HepG2 (cell line): ENCODE results near the gene COMMD7. TPM values are rescaled to one million over a fixed set of nuclear protein-coding genes. Genes with fewer than 3 reads are reported as not detected.

Source experiments
- FLYWCH1 ChIP-seq: sonication (generic); formaldehyde crosslinking; IDR thresholded peaks from 2 replicates; pipeline ENCODE4 v1.8.1; 2023; ENCODE audit warnings: mild to moderate bottlenecking, missing genetic modification reagents
- MAFF ChIP-seq: IDR thresholded peaks from 2 replicates; pipeline ENCODE4 v1.6.1; 2011; ENCODE audit warnings: low read depth, low read length, improper control_type of control experiment
- MYNN ChIP-seq: sonication (generic); formaldehyde crosslinking; IDR thresholded peaks from 2 replicates; pipeline ENCODE4 v1.4.0; 2020; ENCODE audit warnings: mild to moderate bottlenecking, low read depth, missing genetic modification reagents
- NFRKB ChIP-seq: fragments of 450-650 bp; IDR thresholded peaks from 2 replicates; pipeline ENCODE4 v1.6.1; 2017
- RNF219 ChIP-seq: sonication (generic); formaldehyde crosslinking; IDR thresholded peaks from 2 replicates; pipeline ENCODE4 v1.5.0; 2020; ENCODE audit warnings: mild to moderate bottlenecking, missing genetic modification reagents
- RORA ChIP-seq: sonication (generic); formaldehyde crosslinking; IDR thresholded peaks from 2 replicates; pipeline ENCODE4 v1.5.0; 2020; ENCODE audit warnings: mild to moderate bottlenecking, missing genetic modification reagents, moderate library complexity
- TFDP1 ChIP-seq: IDR thresholded peaks from 2 replicates; pipeline ENCODE4 v1.6.1; 2016; ENCODE audit warnings: missing compliant biosample characterization, missing genetic modification reagents, borderline replicate concordance
- ZBTB8A ChIP-seq: sonication (generic); formaldehyde crosslinking; IDR thresholded peaks from 2 replicates; pipeline ENCODE4 v1.4.0; 2020; ENCODE audit warnings: mild to moderate bottlenecking, low read depth, missing genetic modification reagents, borderline replicate concordance
- ZFP41 ChIP-seq: sonication (generic); formaldehyde crosslinking; IDR thresholded peaks from 2 replicates; pipeline ENCODE4 v1.4.0; 2020; ENCODE audit warnings: mild to moderate bottlenecking, missing genetic modification reagents, borderline replicate concordance
- ZNF136 ChIP-seq: sonication (generic); formaldehyde crosslinking; IDR thresholded peaks from 2 replicates; pipeline ENCODE4 v1.8.1; 2022; ENCODE audit warnings: low read depth, mild to moderate bottlenecking, moderate library complexity, missing genetic modification reagents
- ZNF468 ChIP-seq: sonication (generic); formaldehyde crosslinking; IDR thresholded peaks from 2 replicates; pipeline ENCODE4 v1.8.0; 2022; ENCODE audit warnings: mild to moderate bottlenecking, moderate library complexity, missing genetic modification reagents
- ZNF816 ChIP-seq: sonication (generic); formaldehyde crosslinking; IDR thresholded peaks from 2 replicates; pipeline ENCODE4 v1.8.0; 2022; ENCODE audit warnings: missing genetic modification reagents, mild to moderate bottlenecking, borderline replicate concordance
- ZSCAN12 ChIP-seq: sonication (generic); formaldehyde crosslinking; IDR thresholded peaks from 2 replicates; pipeline ENCODE4 v1.9.0; 2021; ENCODE audit warnings: mild to moderate bottlenecking, missing genetic modification reagents
- polyA plus RNA-seq, 8 experiments: library from polyadenylated mRNA; depleted of rRNA in 3 of 8; stranded (reverse) in 7 of 8; unstranded in 1 of 8; fragments of >200 nt; fragmentation: Illumina TruSeq in 4 of 8; extraction: Trizol in 4 of 8; gene quantifications; 2 replicates each; pipeline versions ENCODE4 v1.2.1 to v1.2.3, GENCODE V29; 2011 to 2016; ENCODE audit warnings: low read depth in 4 of 8, missing spikeins in 1 of 8, mixed read lengths in 1 of 8; ENCODE audit not compliant: insufficient read depth in 1 of 8
- total RNA-seq, 5 experiments: library from RNA; depleted of rRNA; stranded (reverse); fragments of >200 nt; fragmentation: Illumina TruSeq; extraction: Trizol; gene quantifications; 2 replicates each; pipeline ENCODE4 v1.2.3, GENCODE V29; 2016; ENCODE audit warnings: low read depth in 1 of 5
- TF ChIP-seq, protein P1 (sequence below): IDR thresholded peaks from 2 replicates; pipeline ENCODE4 v1.6.1; 2016; ENCODE audit warnings: missing genetic modification reagents, missing compliant biosample characterization
- TF ChIP-seq, protein P2 (sequence below): sonication (generic); formaldehyde crosslinking; IDR thresholded peaks from 2 replicates; pipeline ENCODE4 v1.5.1; 2020; ENCODE audit warnings: mild to moderate bottlenecking, missing genetic modification reagents
- TF ChIP-seq, protein P3 (sequence below): sonication (generic); formaldehyde crosslinking; IDR thresholded peaks from 2 replicates; pipeline ENCODE4 v1.4.0; 2020; ENCODE audit warnings: mild to moderate bottlenecking, missing genetic modification reagents
- TF ChIP-seq, protein P4 (sequence below): sonication (generic); formaldehyde crosslinking; IDR thresholded peaks from 2 replicates; pipeline ENCODE4 v1.5.0; 2020; ENCODE audit warnings: mild to moderate bottlenecking, missing genetic modification reagents

Gene COMMD7
- total and polyA plus RNA-seq, 2 of the 13 experiments (the other 11 are each of a cell fraction or from before 2014, with no cell fraction given): 42.1 to 53.3 TPM

DNA sequence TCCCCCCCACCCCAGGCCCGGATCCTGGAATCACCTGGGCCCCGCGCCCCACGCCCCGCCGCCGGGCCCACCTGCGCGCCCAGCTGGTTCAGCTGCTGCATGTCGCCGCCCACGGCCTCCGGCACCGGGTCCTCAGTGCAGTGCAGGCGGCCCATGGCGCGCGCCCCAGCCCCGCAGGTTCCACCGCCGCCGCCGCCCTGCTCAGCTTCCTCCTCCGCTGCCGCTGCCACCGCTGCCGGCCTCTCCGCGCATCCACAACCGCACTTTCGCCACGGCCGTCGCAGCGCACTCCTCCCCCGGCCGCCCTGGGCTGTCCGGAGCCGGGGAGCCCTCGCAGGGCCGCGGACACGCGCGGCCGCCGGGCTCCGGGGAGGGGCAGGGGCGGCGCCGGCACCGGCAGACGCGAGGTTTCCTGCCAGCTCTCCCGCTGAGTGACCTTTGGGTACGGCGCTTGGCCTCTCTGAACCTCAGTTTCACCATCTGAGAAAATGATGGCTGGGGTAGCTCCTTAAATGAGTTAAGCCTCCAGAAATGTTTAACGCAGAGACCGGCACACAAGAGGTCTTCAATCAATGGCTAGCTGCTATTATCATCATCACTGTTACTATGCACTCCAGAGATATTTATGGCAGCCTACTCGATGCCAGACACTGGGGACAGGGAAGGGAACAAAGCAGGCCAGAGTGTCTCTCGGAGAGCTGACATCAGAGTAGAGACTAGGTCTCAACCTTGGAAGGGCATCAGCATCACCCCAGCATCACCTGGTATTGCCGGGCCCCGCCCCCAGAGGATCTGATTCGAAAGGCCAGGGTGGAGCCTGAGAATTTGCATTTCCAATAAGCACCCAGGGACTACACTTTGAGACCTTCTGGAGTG lies at the start of gene COMMD7 (continued):
- TF ChIP-seq, protein P1, sequence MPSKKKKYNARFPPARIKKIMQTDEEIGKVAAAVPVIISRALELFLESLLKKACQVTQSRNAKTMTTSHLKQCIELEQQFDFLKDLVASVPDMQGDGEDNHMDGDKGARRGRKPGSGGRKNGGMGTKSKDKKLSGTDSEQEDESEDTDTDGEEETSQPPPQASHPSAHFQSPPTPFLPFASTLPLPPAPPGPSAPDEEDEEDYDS (CRISPR knock-in tag): 0 out of 2 replicates have a peak, but pooled peaks have one; percentile 9
- TF ChIP-seq FLYWCH1 (CRISPR knock-in tag) (no peak), RORA (CRISPR knock-in tag) (no peak), MYNN (CRISPR knock-in tag) (no peak), TFDP1 (CRISPR knock-in tag) (no peak), ZSCAN12 (no peak), ZBTB8A (CRISPR knock-in tag) (no peak), ZNF136 (CRISPR knock-in tag) (no peak), RNF219 (CRISPR knock-in tag) (no peak), ZFP41 (CRISPR knock-in tag) (no peak), NFRKB (no peak), ZNF468 (CRISPR knock-in tag) (0 out of 2 replicates have a peak, but pooled peaks have one; percentile 48), MAFF (no peak), ZNF816 (CRISPR knock-in tag) (0 out of 2 replicates have a peak, but pooled peaks have one; percentile 63)
- TF ChIP-seq, protein P2, sequence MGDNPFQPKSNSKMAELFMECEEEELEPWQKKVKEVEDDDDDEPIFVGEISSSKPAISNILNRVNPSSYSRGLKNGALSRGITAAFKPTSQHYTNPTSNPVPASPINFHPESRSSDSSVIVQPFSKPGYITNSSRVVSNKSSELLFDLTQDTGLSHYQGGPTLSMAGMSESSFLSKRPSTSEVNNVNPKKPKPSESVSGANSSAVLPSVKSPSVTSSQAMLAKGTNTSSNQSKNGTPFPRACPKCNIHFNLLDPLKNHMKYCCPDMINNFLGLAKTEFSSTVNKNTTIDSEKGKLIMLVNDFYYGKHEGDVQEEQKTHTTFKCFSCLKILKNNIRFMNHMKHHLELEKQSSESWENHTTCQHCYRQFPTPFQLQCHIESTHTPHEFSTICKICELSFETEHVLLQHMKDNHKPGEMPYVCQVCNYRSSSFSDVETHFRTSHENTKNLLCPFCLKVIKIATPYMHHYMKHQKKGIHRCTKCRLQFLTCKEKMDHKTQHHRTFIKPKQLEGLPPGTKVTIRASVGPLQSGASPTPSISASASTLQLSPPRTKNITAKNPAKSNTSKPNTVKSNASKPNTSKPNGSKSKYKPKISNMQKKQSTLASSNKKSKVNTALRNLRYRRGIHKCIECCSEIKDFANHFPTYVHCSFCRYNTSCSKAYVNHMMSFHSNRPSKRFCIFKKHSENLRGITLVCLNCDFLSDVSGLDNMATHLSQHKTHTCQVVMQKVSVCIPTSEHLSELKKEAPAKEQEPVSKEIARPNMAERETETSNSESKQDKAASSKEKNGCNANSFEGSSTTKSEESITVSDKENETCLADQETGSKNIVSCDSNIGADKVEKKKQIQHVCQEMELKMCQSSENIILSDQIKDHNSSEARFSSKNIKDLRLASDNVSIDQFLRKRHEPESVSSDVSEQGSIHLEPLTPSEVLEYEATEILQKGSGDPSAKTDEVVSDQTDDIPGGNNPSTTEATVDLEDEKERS: peak; percentile 50; the same call in 1 of the 2 replicates
- TF ChIP-seq, protein P3, sequence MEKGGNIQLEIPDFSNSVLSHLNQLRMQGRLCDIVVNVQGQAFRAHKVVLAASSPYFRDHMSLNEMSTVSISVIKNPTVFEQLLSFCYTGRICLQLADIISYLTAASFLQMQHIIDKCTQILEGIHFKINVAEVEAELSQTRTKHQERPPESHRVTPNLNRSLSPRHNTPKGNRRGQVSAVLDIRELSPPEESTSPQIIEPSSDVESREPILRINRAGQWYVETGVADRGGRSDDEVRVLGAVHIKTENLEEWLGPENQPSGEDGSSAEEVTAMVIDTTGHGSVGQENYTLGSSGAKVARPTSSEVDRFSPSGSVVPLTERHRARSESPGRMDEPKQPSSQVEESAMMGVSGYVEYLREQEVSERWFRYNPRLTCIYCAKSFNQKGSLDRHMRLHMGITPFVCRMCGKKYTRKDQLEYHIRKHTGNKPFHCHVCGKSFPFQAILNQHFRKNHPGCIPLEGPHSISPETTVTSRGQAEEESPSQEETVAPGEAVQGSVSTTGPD: no peak
- TF ChIP-seq, protein P4, sequence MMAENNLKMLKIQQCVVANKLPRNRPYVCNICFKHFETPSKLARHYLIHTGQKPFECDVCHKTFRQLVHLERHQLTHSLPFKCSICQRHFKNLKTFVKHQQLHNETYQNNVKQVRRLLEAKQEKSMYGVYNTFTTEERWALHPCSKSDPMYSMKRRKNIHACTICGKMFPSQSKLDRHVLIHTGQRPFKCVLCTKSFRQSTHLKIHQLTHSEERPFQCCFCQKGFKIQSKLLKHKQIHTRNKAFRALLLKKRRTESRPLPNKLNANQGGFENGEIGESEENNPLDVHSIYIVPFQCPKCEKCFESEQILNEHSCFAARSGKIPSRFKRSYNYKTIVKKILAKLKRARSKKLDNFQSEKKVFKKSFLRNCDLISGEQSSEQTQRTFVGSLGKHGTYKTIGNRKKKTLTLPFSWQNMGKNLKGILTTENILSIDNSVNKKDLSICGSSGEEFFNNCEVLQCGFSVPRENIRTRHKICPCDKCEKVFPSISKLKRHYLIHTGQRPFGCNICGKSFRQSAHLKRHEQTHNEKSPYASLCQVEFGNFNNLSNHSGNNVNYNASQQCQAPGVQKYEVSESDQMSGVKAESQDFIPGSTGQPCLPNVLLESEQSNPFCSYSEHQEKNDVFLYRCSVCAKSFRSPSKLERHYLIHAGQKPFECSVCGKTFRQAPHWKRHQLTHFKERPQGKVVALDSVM (CRISPR knock-in tag): peak; percentile 73; the same call in 1 of the 2 replicates
